ENCODE data around the gene FANCG. TPM values are rescaled to one million over a fixed set of nuclear protein-coding genes. Genes with fewer than 3 reads are reported as not detected.
A peak's percentile ranks its signal among the peaks of the same experiment; 100 is the strongest.

FANCG gene
- total and polyA plus RNA-seq, 7 experiments from 2014 or later: 8.7 to 84.9 (median 26.6) TPM

GRCh38 chr9:35105571-35106342 is 26.0 kb upstream of the FANCG start:
- Histone ChIP-seq H3K4me1 (ENCODE audit: control insufficient read depth in 2 of 2, insufficient read depth in 2 of 2, low read length in 2 of 2) (peaks cover 16 to 24% of the 10 kb centered on the region in 2 donors), H3K27me3 (ENCODE audit: control insufficient read depth in 2 of 2, insufficient read depth in 2 of 2, low read length in 2 of 2) (no peaks in the 10 kb centered on the region), H3K27ac (ENCODE audit: low read depth, low read length) (no peak overlapping the region), H3K36me3 (ENCODE audit: control insufficient read depth in 2 of 3, insufficient read depth in 3 of 3, low read length in 3 of 3) (peaks cover 0 to 29% (median 0%) of the 10 kb centered on the region in 3 experiments), H3K4me3 (ENCODE audit: low read length) (no peak overlapping the region), H3K9me3 (ENCODE audit: control insufficient read depth in 2 of 3, low read length in 3 of 3) (no peaks in the 10 kb centered on the region)
- Mint-ChIP-seq H3K27ac (peak overlapping the region in 1 of 9 donors; percentile 48), H3K4me3 (peak overlapping the region in 1 of 10 donors; percentile 35), H3K9me3 (no peaks in the 10 kb centered on the region), H3K27me3 (no peaks in the 10 kb centered on the region), H3K4me1 (peaks cover 20 to 43% (median 40%) of the 10 kb centered on the region in 7 donors), H3K36me3 (peaks cover 0 to 28% (median 13%) of the 10 kb centered on the region in 5 donors)
- ChIA-PET CTCF (interaction anchor here (1.0 to 1.2 kb wide), 2 partner anchors 9 kb away, joined by 3 read pairs; partner anchors contain the start of gene PIGO), POLR2A (interaction anchor here (1.3 to 3.2 kb wide), 2 partner anchors 9 to 34 kb away, joined by 4 to 13 read pairs; partner anchors contain the start of gene PIGO)
- ATAC-seq (no peak), DNase-seq (no peak)
- intact Hi-C loops (cut with micrococcal nuclease): no loop called here

GRCh38 chr9:35105126-35105525 is 25.4 kb upstream of the FANCG start:
- H3K27ac ChIP-seq (ENCODE audit: low read depth, low read length): no peak overlapping the region
- Mint-ChIP-seq H3K4me3 (peak overlapping the region in 1 of 10 donors; percentile 21), H3K27ac (peak overlapping the region in 2 of 9 donors; percentile 34 to 45), H3K36me3 (peaks cover 0 to 34% (median 13%) of the 10 kb centered on the region in 5 donors), H3K9me3 (no peaks in the 10 kb centered on the region), H3K4me1 (peaks cover 18 to 42% (median 41%) of the 10 kb centered on the region in 7 donors), H3K27me3 (no peaks in the 10 kb centered on the region)
- no peak overlapping the region for H3K4me3 ChIP-seq (ENCODE audit: low read length)
- peaks cover under 1 to 35% (median 4%) of the 10 kb centered on the region in 3 experiments for H3K36me3 ChIP-seq (ENCODE audit: control insufficient read depth in 2 of 3, insufficient read depth in 3 of 3, low read length in 3 of 3)
- peaks cover 12 to 18% of the 10 kb centered on the region in 2 donors for H3K4me1 ChIP-seq (ENCODE audit: control insufficient read depth in 2 of 2, insufficient read depth in 2 of 2, low read length in 2 of 2)
- ATAC-seq (no peak), DNase-seq (no peak)
- H3K27me3 ChIP-seq (ENCODE audit: control insufficient read depth in 2 of 2, insufficient read depth in 2 of 2, low read length in 2 of 2): no peaks in the 10 kb centered on the region
- ChIA-PET CTCF (interaction anchor here (1.0 to 1.2 kb wide), 2 partner anchors 9 to 10 kb away, joined by 3 read pairs; partner anchors contain the start of gene PIGO), POLR2A (interaction anchor here (2.9 to 3.2 kb wide), 2 partner anchors 8 to 25 kb away, joined by 13 to 15 read pairs; partner anchors contain the start of genes FANCG and PIGO)
- intact Hi-C loops (cut with micrococcal nuclease): no loop called here
- H3K9me3 ChIP-seq (ENCODE audit: control insufficient read depth in 2 of 3, low read length in 3 of 3): no peaks in the 10 kb centered on the region

- Mint-ChIP-seq H3K36me3 (peaks cover 2 to 39% (median 13%) of the 10 kb centered on the region in 5 donors), H3K4me3 (no peak overlapping the region), H3K27ac (peak overlapping the region in 1 of 9 donors; percentile 98), H3K9me3 (no peaks in the 10 kb centered on the region), H3K27me3 (no peaks in the 10 kb centered on the region), H3K4me1 (peaks cover 18 to 38% (median 36%) of the 10 kb centered on the region in 7 donors)
- intact Hi-C loops (cut with micrococcal nuclease): loop anchor here in 1 of 2 donors (5.0 kb wide), 2 partner anchors 437 to 1663 kb away; a partner anchor contains a TSS
- Histone ChIP-seq H3K36me3 (ENCODE audit: control insufficient read depth in 2 of 3, insufficient read depth in 3 of 3, low read length in 3 of 3) (peaks cover 4 to 41% (median 6%) of the 10 kb centered on the region in 3 experiments), H3K9me3 (ENCODE audit: control insufficient read depth in 2 of 3, low read length in 3 of 3) (no peaks in the 10 kb centered on the region), H3K27me3 (ENCODE audit: control insufficient read depth in 2 of 2, insufficient read depth in 2 of 2, low read length in 2 of 2) (no peaks in the 10 kb centered on the region), H3K27ac (ENCODE audit: low read depth, low read length) (no peak overlapping the region), H3K4me1 (ENCODE audit: control insufficient read depth in 2 of 2, insufficient read depth in 2 of 2, low read length in 2 of 2) (peaks cover 12 to 18% of the 10 kb centered on the region in 2 donors), H3K4me3 (ENCODE audit: low read length) (no peak overlapping the region)
- ATAC-seq (no peak), DNase-seq (no peak)
- ChIA-PET CTCF (interaction anchor here (1.0 kb wide), 1 partner anchor 8 kb away, joined by 3 read pairs; the partner anchor contains the start of gene PIGO), POLR2A (interaction anchor here (2.3 to 3.5 kb wide), 5 partner anchors 8 to 33 kb away, joined by 9 to 32 read pairs (median 15); partner anchors contain the start of genes ATOSB, FANCG, PIGO and VCP)
Observed at GRCh38 chr9:35104586-35104985, 24.8 kb upstream of the FANCG start.

GRCh38 chr9:35103660-35104191 is 24.0 kb upstream of the FANCG start:
- H3K27me3 Mint-ChIP-seq: no peaks in the 10 kb centered on the region
- H3K4me3 ChIP-seq (ENCODE audit: low read length): peak overlapping the region; percentile 92
- peak overlapping the region; percentile 92 to 99 (median 96) for H3K27ac Mint-ChIP-seq
- peak overlapping the region; percentile 88 to 98 (median 92) for H3K4me3 Mint-ChIP-seq
- no peak for DNase-seq
- peaks cover 12 to 18% of the 10 kb centered on the region in 2 donors for H3K4me1 ChIP-seq (ENCODE audit: control insufficient read depth in 2 of 2, insufficient read depth in 2 of 2, low read length in 2 of 2)
- peak overlapping the region; percentile 81 for H3K27ac ChIP-seq (ENCODE audit: low read depth, low read length)
- H3K9me3 Mint-ChIP-seq: no peaks in the 10 kb centered on the region
- CTCF ChIA-PET: interaction anchor here (0.6 to 3.0 kb wide), 6 partner anchors 8 to 204 kb away, joined by 3 to 14 read pairs (median 5); partner anchors contain the start of gene ATOSB
- ATAC-seq: no peak
- H3K36me3 Mint-ChIP-seq: peaks cover 3 to 38% (median 15%) of the 10 kb centered on the region in 5 donors
- POLR2A ChIA-PET: interaction anchor here (1.2 to 3.5 kb wide), 7 partner anchors 8 to 32 kb away, joined by 3 to 32 read pairs (median 15); partner anchors contain the start of genes ATOSB, FANCG and VCP
- no peaks in the 10 kb centered on the region for H3K27me3 ChIP-seq (ENCODE audit: control insufficient read depth in 2 of 2, insufficient read depth in 2 of 2, low read length in 2 of 2)
- H3K4me1 Mint-ChIP-seq: peaks cover 18 to 36% (median 33%) of the 10 kb centered on the region in 7 donors
- intact Hi-C loops (cut with micrococcal nuclease): loop anchor here (1.0 to 5.0 kb wide), 8 partner anchors 8 to 1664 kb away; partner anchors contain the start of genes CREB3 (in 1 of the 2), TESK1 (in 1 of the 2), TLN1 (in 1 of the 2) and VCP (in 1 of the 2)
- H3K9me3 ChIP-seq (ENCODE audit: control insufficient read depth in 2 of 3, low read length in 3 of 3): no peaks in the 10 kb centered on the region
- peaks cover 4 to 45% (median 9%) of the 10 kb centered on the region in 3 experiments for H3K36me3 ChIP-seq (ENCODE audit: control insufficient read depth in 2 of 3, insufficient read depth in 3 of 3, low read length in 3 of 3)

GRCh38 chr9:35102769-35103659 is 23.3 kb upstream of the FANCG start, which contains the start of gene STOML2:
Gene STOML2 (minus strand): TSS chr9:35103131. CDS start chr9:35103094, 37 bp downstream.
- Histone ChIP-seq H3K36me3 (ENCODE audit: control insufficient read depth in 2 of 3, insufficient read depth in 3 of 3, low read length in 3 of 3) (peaks cover 4 to 40% (median 9%) of the 10 kb centered on the region in 3 experiments), H3K9me3 (ENCODE audit: control insufficient read depth in 2 of 3, low read length in 3 of 3) (no peaks in the 10 kb centered on the region), H3K27me3 (ENCODE audit: control insufficient read depth in 2 of 2, insufficient read depth in 2 of 2, low read length in 2 of 2) (no peaks in the 10 kb centered on the region), H3K27ac (ENCODE audit: low read depth, low read length) (peak within 1 kb of the TSS; percentile 81), H3K4me1 (ENCODE audit: control insufficient read depth in 2 of 2, insufficient read depth in 2 of 2, low read length in 2 of 2) (peaks cover 12 to 18% of the 10 kb centered on the region in 2 donors), H3K4me3 (ENCODE audit: low read length) (peak within 1 kb of the TSS; percentile 92)
- Mint-ChIP-seq H3K36me3 (peaks cover 3 to 34% (median 15%) of the 10 kb centered on the region in 5 donors), H3K4me3 (peak within 1 kb of the TSS; percentile 88 to 98 (median 92)), H3K27ac (peak within 1 kb of the TSS; percentile 92 to 99 (median 96)), H3K27me3 (no peaks in the 10 kb centered on the region), H3K9me3 (no peaks in the 10 kb centered on the region), H3K4me1 (peaks cover 18 to 36% (median 33%) of the 10 kb centered on the region in 7 donors)
- peak; percentile 98 for ATAC-seq
- peak; percentile 72 to 95 (median 91) for DNase-seq
- ChIA-PET CTCF (interaction anchor here (0.6 to 3.0 kb wide), 7 partner anchors 8 to 203 kb away, joined by 3 to 14 read pairs (median 5); partner anchors contain the start of gene ATOSB), POLR2A (interaction anchor here (0.9 to 3.5 kb wide), 8 partner anchors 8 to 501 kb away, joined by 3 to 32 read pairs (median 12); partner anchors contain the start of genes ATOSB, FANCG and VCP)
- intact Hi-C loops (cut with micrococcal nuclease): loop anchor here (1.0 to 5.0 kb wide), 8 partner anchors 8 to 1664 kb away; partner anchors contain the start of genes CREB3 (in 1 of the 2), TESK1 (in 1 of the 2), TLN1 (in 1 of the 2) and VCP (in 1 of the 2)
